ENCODE data around the gene ACAD11.

The ACAD11 gene

DNA sequence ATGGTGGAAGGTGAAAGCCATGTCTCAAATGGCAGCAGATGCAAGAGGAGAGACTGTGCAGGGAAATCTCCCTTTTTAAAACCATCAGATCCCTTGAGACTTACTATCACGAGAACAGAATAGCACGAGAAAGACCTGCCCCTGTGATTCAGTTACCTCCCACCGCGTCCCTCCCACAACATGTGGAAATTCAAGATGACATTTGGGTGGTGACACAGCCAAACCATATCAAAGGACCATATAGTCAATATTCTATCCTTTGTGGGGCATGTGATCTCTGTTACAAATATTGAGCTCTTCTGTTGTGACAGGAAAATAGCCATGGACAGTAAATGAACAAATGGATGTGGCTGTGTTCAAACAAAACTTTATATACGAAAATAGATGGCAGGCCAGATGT is 139.7 kb downstream of the ACAD11 start:
- Histone ChIP-seq H3K27me3 (ENCODE audit: insufficient read depth, low read length) (no peaks in the 10 kb centered on the region), H3K4me3 (ENCODE audit: low read depth, low read length) (no peak overlapping the region), H3K36me3 (ENCODE audit: insufficient read depth, low read length) (peaks cover 72% of the 10 kb centered on the region), H2AFZ (ENCODE audit: low read length, unreplicated experiment) (no peak overlapping the region), H3K4me1 (ENCODE audit: control insufficient read depth, insufficient read depth, low read length, unreplicated experiment) (no peaks in the 10 kb centered on the region), H3K79me2 (ENCODE audit: control insufficient read depth, insufficient read depth, low read length, unreplicated experiment) (no peaks in the 10 kb centered on the region), H3K27ac (ENCODE audit: low read depth, low read length) (no peak overlapping the region)

DNA sequence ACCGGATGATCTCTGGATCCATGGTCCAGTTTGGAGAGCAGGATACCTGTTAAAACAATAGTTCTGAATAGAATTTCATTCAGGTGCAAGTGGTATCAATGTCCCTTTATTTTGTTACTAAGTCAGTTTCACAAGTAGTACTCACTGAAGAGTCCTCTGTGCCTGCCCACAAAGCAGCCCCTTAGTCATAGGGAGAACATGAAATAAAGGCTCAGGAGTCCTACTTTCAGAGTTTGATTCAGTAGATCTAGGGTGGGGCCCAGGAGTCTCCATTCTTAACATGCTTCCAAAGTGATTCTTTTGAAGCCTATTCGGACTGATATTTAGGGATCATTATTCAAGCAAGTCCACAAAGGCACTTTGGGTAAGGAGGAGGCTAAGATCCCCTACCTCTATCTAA is 142.3 kb downstream of the ACAD11 start:
- Histone ChIP-seq H2AFZ (ENCODE audit: low read length, unreplicated experiment) (no peak overlapping the region), H3K27ac (ENCODE audit: low read depth, low read length) (no peak overlapping the region), H3K4me1 (ENCODE audit: control insufficient read depth, insufficient read depth, low read length, unreplicated experiment) (no peaks in the 10 kb centered on the region), H3K4me3 (ENCODE audit: low read depth, low read length) (no peak overlapping the region), H3K36me3 (ENCODE audit: insufficient read depth, low read length) (peaks cover 67% of the 10 kb centered on the region), H3K27me3 (ENCODE audit: insufficient read depth, low read length) (no peaks in the 10 kb centered on the region), H3K79me2 (ENCODE audit: control insufficient read depth, insufficient read depth, low read length, unreplicated experiment) (no peaks in the 10 kb centered on the region)

DNA sequence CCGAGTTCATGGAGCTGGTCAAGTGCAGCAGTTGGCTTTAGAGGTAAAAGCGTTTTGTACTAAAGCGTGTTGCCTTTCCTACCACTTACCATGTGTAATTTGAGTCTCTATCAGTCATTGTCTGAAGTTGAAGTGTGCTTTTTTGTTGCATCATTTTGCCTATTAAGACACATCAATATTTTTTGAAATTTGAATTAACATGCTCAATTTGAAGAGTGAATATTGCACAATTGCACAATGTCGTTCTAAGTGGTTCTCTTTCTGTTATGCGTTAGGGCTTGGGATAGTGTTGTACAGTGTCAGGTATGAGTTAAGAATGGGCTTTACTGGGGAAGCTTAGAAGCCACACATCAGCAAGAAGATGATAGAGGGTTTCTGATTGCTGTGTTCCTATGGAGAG is 146.6 kb downstream of the ACAD11 start:
- H3K36me3 ChIP-seq (ENCODE audit: insufficient read depth, low read length) = peaks cover 69% of the 10 kb centered on the region
- no peaks in the 10 kb centered on the region for H3K4me1 ChIP-seq (ENCODE audit: control insufficient read depth, insufficient read depth, low read length, unreplicated experiment)
- no peak overlapping the region for H3K4me3 ChIP-seq (ENCODE audit: low read depth, low read length)
- no peaks in the 10 kb centered on the region for H3K27me3 ChIP-seq (ENCODE audit: insufficient read depth, low read length)
- no peaks in the 10 kb centered on the region for H3K79me2 ChIP-seq (ENCODE audit: control insufficient read depth, insufficient read depth, low read length, unreplicated experiment)
- H2AFZ ChIP-seq (ENCODE audit: low read length, unreplicated experiment) = no peak overlapping the region
- no peak overlapping the region for H3K27ac ChIP-seq (ENCODE audit: low read depth, low read length)

DNA sequence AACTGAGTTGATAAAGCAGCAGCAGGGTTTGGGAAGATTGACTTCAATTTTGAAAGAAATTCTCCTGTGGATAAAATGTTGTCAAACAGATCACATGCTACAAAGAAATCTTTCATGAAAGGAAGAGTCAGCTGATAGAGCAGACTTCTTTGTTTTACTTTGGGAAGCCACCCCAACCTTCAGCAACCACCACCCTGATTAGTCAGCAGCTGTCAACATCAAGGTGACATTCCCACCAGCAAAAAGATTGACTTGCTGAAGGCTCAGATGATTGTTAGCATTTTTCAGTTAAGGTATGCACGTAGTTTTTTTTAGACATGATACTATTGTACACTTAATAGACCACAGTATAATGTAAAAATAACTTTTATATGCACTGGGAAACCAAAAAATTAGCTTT is 150.1 kb downstream of the ACAD11 start:
- Histone ChIP-seq H3K36me3 (ENCODE audit: insufficient read depth, low read length) (peaks cover 59% of the 10 kb centered on the region), H3K27me3 (ENCODE audit: insufficient read depth, low read length) (no peaks in the 10 kb centered on the region), H3K27ac (ENCODE audit: low read depth, low read length) (no peak overlapping the region), H3K79me2 (ENCODE audit: control insufficient read depth, insufficient read depth, low read length, unreplicated experiment) (no peaks in the 10 kb centered on the region), H2AFZ (ENCODE audit: low read length, unreplicated experiment) (no peak overlapping the region), H3K4me3 (ENCODE audit: low read depth, low read length) (no peak overlapping the region), H3K4me1 (ENCODE audit: control insufficient read depth, insufficient read depth, low read length, unreplicated experiment) (no peaks in the 10 kb centered on the region)

DNA sequence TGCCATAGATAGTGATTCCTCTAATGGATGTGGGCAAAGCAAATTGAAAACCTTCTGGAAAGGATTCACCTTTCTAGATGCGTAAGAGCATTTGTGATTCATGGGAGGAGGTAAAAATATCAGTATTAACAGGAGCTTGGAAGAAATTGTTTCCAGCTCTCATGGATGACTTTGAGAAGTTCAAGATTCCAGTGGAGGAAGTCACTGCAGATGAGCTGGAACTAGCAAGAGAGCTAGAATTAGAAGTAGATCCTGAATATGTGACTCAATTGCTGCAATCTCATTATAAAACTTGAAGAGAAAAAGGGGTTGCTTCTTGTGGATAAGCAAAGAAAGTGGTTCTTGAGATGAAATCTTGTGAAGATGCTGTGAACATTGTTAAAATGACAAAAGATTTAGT is 150.5 kb downstream of the ACAD11 start:
- Histone ChIP-seq H3K27ac (ENCODE audit: low read depth, low read length) (no peak overlapping the region), H3K36me3 (ENCODE audit: insufficient read depth, low read length) (peaks cover 57% of the 10 kb centered on the region)

More for the DNA sequence above, 150.5 kb downstream of the ACAD11 start:
- no peaks in the 10 kb centered on the region for H3K4me1 ChIP-seq (ENCODE audit: control insufficient read depth, insufficient read depth, low read length, unreplicated experiment)
- no peaks in the 10 kb centered on the region for H3K79me2 ChIP-seq (ENCODE audit: control insufficient read depth, insufficient read depth, low read length, unreplicated experiment)
- no peak overlapping the region for H3K4me3 ChIP-seq (ENCODE audit: low read depth, low read length)
- H2AFZ ChIP-seq (ENCODE audit: low read length, unreplicated experiment) = no peak overlapping the region
- no peaks in the 10 kb centered on the region for H3K27me3 ChIP-seq (ENCODE audit: insufficient read depth, low read length)

All from ACC112 (cell line).